Fibroblast of skin of abdomen (primary cell): Measurements from ENCODE around the gene TM4SF18. TPM values are rescaled to one million over a fixed set of nuclear protein-coding genes. Genes with fewer than 3 reads are reported as not detected.
"Not testable (repeated sequence)": the region's sequence is repeated elsewhere in the genome, so short reads cannot be mapped to it uniquely, and the experiment has no call there.

Experiments used
- DNase-seq: peaks from one replicate; pipeline ENCODE4 v3.0.0-alpha.2; 2013
- polyA plus RNA-seq, 2 experiments: library from polyadenylated mRNA; unstranded; fragments of 120-200 nt; gene quantifications; one replicate each; pipeline ENCODE4 v1.2.1, GENCODE V29; 2013; ENCODE audit not compliant: insufficient read length in 2 of 2

The TM4SF18 gene, protein sequence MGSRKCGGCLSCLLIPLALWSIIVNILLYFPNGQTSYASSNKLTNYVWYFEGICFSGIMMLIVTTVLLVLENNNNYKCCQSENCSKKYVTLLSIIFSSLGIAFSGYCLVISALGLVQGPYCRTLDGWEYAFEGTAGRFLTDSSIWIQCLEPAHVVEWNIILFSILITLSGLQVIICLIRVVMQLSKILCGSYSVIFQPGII
- polyA plus RNA-seq (2013, experiment 1 of 2; ENCODE audit: insufficient read length): not detected
- polyA plus RNA-seq (2013, experiment 2 of 2; ENCODE audit: insufficient read length): 0.04 TPM

DNA sequence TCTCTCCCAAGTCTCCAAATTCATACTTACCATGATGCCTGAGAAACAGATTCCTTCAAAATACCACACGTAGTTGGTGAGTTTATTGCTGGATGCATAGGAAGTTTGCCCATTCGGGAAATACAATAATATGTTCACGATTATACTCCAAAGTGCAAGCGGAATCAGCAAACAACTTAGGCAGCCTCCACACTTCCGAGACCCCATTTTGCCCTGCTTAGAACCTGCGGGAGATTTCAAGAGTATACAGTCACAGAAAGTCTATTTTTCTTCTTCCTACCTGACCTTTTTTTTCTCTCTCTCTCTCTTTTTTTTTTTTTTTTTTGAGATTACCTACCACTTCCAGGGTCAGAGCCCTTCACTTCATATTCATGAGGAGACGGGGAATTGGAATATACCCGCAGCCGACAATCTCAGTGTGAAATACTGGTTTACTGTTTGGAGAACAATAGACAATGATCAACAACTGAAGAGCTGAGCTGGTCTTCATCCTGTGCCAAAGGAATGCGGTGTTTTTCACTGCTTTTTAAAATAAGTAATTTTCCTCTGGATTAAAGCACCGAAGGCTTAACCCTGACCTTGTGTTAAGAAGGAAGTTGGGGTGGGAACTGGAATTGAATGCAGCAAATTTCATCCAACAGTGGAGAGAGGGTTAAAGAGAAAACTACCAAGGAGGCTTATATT lies at the start of gene TM4SF18:
TM4SF18 (minus strand) TSS at position 461 of the 684 bp plus-strand sequence; CDS start at position 207, 254 bp downstream.
- DNase-seq: no peak

DNA sequence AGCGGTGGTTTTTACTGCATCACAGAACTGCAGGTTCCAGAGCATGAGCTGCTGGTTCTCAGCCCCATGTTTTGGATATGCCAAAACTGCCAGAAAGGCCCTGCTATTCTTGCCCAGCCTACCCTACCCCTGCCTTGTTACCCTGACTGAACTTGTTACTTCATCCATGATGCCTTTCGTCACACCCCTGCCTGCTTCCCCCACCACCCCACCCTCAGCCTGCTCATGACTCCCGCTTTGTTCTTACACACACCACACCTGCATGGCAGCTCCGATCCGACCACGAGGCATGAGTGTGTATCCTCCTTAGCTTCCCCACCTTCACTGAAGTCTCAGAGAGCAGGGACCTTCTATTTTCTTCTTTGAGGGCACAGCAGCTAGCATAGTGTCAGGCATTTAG lies 49.1 kb upstream of the TM4SF18 start:
- DNase-seq: no peak

DNA sequence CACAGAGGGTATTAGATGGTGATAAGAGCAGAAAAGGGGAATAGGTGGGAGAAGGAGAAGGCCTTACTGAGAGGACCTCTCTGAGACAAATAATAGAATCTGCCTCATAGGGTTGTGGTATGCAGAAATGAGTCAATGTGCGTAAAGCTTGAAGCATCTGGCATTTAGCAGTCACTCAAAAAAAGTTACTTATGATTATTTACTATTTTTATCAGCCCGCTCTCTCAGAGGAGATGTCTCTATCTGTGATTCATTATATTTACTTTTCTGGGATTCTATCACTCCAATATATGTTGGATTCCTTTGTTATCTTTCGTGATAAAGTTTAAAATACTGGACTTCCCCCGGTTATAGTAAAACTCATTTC lies 48.6 kb upstream of the TM4SF18 start:
- peak; percentile 79 for DNase-seq

DNA sequence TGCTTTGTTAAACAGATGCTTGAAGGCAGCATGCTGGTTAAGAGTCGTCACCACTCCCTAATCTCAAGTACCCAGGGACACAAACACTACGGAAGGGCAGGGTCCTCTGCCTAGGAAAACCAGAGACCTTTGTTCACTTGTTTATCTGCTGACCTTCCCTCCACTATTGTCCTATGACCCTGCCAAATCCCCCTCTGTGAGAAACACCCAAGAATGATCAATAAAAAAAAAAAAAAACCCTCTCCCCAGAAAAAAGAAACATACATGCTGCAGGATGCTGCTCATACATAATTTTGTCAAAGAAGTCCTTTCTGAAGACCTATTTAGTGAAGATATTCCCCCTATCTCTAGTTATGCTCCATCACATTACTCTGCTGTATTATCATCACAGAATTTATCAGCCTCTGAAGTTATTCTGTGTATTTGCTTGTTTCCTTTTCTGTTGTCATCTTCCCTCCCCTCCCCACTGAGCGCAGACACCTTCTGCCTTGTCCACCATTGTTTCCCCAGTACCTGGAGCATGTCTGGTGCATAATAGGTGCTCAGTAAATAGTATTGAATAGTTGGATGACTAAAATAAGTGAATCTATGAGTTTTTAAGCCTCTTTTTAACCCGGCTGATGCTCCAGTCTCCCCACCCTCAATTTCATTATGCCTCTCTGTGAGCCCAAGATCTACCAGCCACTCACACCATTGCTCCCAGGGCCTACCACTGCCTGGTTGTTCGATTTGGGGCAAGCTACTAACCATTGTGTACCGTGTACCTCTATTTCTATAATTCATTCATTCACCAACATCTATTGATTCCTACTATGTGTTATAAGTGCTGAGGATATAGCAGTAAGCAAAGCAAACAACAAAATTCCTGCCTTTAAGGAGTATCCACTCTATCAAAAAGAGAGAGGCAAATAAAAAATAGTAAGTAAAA lies 48.0 kb upstream of the TM4SF18 start:
- no peak for DNase-seq

DNA sequence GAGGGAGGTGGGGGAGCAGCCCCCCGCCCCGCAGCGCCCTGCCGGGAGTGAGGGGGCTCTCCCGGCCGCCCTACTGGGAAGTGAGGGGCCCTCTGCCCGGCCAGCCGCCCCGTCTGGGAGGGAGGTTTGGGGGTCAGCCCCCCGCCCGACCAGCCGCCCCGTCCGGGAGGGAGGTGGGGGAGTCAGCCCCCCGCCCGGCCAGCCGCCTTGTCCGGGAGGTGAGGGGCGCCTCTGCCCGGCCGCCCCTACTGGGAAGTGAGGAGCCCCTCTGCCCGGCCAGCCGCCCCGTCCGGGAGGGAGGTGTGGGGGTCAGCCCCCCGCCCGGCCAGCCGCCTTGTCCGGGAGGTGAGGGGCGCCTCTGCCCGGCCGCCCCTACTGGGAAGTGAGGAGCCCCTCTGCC lies 46.8 kb upstream of the TM4SF18 start:
- not testable (repeated sequence) for DNase-seq

DNA sequence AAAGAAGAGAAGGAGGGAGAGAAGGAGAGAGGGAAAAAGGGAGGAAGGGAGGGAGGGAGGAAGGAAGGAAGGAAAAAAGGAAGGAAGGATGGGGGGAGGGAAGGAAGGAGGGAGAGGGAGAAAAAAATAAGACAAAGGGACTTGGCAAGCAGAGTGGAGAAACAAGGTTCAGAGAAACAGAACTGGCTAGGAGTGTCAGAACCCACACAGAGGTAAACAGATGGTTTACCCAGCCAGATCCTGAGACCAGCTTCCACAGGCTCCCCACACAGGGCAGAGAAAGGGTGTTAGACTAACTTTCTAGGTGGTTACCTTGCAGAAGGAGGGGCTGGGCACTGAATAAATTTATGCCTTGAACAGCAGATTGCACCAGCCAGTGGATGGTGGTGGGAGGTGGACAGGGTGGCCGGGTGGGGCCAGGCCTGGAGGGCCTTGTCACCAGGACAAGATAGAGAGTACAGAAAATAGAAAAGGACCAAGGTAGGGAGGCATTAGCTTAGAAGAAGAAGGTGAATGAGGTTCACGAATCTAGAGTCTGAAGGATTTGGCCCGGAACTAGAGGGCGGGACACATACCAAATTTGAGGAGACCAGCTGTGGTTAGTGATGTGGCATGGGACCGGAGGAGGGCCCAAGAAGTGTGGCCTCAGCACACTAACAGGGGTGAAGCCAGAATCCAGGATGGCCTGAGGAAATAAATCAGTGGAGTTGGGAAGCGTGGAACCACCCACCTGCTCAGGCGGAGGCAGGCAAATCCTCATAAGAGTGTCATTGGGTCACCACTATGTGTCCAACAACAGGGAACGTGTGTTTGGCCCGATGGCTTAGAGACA lies 45.3 kb upstream of the TM4SF18 start:
- DNase-seq: no peak

DNA sequence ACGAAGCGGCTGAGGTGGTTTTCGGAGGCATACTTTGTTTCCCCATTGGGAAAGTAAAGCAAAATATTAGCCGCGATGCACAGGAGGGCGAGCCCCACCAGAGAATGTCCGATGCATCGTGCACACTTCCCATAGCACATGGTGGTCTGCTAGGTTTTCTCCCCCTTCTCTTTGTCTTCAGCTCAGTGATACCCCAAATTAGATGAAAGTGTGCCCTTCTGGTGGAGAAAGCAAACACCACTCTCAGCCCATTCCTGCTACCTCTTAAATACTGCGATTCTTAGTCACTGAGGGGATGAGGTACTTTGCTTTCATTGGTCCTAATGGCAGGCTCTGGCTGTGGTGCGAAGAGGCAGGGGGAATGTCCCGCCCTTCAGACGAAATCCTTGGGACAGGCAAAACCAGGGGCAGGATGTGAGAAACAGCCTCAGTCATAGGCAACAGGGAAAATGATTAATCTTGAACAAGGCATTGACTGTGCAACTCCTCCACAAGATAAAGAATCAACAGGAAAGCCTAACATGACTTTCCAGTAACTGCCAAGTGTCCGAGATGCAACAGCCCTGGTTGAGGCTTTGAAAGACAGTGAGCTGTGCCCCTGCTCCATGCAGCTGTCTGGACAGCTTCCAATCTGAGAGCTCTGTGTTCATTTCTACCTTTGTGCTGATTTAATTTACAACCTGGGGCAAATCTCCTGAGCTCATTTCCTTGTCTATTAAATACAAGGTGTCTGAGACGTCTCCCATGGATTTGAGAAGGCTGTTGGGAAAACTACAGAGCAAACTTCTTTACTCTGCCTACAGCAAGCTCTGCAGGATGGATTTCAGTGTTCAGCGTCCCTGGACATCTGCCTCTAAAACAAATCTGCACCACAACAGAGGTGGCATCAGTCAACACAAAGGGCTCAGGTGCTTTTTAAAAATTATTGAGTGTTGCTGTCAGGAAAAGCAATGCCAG lies 44.2 kb upstream of the TM4SF18 start, which contains the start of gene TM4SF1:
TM4SF1 (minus strand) TSS at position 242 of the 957 bp plus-strand sequence; CDS start at position 140, 102 bp downstream.
- peak; percentile 81 for DNase-seq

DNA sequence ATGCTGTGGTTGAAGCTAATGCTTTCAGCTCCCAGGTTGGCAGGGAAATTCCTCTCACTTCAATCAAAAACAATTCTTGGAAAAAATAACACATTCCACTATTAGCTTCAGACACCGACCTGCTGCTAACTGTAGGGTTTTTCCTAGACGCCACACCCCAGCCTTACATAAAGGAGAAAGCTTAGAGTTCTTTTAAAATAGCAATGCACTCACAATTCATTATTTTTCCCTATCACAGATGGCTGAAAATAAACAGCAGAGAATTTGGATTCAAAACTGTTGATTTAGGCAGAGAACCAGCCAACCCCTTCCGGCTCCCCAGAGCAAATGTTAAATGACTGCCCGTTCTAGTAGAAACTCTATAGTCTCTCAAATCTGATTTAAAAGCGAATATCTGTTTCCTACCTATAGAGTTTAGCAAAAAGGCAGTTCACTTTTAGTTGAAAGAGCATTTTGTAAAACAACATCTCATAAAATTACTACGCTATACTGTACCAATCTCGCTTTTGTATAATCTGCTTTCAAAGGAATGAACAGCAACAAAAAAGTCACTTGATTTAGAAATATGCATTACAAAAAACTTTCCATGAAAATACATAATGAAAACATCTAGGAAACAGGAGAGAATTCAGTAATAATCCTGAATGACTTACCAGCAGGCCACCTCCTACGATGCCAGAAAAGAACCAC lies 43.4 kb upstream of the TM4SF18 start:
- peak; percentile 38 for DNase-seq

DNA sequence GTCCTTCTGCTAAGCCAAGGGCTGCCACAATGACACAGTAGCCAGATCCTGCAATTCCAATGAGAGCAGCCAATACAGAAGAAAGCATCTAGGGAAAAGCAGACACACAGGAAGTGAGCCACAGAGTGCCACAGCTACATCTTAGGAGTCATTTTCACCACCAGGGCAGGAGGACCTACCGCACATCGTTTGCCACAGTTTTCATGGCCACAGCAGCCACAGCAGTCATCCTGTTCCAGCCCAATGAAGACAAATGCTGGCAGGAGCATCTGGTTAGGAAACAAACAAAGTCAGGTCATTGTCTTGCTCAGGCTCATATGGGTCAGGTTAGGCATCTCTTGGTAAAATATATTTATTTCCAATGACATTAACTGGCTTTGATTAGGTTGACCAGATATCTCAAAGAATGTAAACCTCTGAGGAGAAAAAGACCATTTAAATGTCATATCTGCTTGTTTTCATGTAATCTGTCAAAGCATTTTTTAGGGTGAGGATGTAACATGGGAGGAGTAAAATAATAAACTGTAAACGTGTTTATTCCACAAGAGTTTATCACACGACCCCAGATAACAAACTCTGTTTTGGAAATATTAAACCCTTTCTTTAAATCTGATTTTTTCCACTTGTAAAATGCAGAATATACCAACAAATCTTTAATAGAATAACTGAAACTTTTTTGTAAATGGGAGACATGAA lies 42.2 kb upstream of the TM4SF18 start:
- DNase-seq: no peak

DNA sequence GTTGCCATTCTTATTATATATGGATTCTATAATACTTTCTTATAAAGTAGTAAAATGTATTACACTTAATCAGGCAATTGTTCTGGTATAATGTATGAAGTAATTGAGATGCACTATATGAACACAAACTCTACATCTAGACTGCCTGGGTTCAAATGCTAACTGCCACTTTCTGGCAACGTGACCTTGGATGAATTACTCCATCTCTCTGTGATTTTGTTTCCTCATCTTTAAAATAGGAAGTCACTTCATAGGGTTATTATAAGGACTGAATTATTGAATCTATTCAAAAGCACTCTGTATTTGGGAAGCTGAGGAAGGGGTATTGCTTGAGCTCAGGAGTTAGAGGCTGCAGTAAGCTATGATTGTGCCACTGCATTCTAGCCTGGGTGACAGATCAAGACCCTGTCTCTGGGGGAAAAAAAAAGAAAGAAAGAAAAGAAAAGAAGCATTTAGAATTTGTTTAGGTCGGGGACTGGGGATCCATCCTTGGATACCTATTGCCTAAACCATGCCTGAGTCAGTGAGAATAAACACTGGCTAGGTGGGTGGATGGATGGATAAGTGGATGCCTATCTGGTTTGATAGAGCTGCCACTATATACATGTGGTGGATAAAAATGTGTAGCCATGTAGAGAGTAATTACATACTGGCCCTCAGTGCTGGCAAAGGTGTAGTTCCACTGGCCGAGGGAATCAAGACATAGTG lies 41.5 kb upstream of the TM4SF18 start:
- no peak for DNase-seq

DNA sequence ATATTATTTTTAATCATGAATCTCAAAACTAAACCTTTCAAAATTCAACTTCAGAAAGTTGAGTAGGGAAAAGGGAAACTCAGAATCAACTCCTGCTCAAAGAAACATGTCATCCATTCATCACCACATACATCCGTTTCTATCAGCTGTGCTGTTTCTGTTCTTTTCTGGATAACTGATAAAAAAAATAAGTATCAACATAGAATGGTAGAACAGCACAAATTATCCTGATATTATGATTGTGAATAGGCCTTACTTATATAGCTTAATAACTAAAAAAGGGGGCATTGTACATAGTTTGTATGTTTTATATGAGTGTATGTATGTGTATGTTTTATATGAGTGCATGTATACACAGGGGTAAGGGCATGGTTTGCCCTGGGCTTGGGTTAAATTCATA lies 41.0 kb upstream of the TM4SF18 start:
- DNase-seq: no peak

DNA sequence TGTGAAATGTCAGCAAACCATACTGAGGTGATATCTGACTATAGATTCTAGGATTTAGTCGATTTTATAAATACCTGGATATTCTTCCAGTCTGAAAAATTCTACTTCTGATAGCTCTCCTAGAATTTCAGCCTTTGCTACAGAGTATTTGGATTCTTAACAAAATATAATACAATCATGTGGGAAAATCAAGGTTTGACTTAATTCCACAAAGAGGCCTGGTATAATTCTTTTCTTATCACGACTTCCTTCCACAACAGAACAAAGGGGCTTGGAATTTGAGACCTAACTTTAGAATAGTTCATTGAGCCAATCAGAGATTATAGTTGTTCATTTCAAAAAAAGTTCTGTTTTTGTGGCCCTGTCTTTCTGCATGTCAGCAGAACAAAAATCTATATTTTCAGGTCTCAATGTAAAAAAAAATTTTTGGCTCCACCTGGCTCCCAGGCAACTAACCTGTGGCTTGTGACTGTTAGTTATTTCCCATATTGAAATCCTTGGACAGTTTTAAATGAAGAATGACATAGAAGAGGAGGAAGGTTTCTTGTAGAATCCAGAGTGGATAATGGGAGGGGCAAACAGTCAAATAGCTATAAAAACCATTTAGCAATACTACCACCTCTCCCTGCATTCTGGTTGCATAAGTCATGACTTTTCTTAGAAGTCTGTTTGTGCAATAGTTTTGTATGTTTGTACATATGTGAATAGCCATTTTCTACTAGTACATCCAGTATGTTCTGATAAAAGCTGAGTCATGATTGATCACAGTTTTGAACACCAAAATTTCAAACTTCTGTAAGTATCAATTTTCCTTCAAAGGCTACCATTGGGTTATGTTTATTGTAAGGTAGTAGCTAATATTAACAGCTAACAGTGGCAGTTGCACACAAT lies 40.0 kb upstream of the TM4SF18 start:
- DNase-seq: peak; percentile 74

DNA sequence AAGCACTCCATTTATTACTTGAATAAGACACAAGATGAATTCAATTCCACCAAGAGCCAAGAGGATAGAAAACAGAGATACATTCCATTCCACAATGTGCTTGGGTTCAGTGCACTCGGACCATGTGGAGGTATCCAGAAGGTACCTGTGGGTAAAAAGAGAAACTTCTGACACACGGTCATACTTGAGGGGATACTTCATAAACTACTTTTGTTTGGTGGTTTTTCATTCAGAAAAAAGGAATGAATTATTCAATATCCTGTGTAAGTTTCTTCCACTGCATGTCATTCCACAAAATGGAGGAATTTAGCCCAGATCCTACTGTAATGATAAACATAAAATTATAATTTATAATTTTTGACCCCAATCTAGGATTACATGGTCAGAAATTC lies 38.3 kb upstream of the TM4SF18 start:
- no peak for DNase-seq

DNA sequence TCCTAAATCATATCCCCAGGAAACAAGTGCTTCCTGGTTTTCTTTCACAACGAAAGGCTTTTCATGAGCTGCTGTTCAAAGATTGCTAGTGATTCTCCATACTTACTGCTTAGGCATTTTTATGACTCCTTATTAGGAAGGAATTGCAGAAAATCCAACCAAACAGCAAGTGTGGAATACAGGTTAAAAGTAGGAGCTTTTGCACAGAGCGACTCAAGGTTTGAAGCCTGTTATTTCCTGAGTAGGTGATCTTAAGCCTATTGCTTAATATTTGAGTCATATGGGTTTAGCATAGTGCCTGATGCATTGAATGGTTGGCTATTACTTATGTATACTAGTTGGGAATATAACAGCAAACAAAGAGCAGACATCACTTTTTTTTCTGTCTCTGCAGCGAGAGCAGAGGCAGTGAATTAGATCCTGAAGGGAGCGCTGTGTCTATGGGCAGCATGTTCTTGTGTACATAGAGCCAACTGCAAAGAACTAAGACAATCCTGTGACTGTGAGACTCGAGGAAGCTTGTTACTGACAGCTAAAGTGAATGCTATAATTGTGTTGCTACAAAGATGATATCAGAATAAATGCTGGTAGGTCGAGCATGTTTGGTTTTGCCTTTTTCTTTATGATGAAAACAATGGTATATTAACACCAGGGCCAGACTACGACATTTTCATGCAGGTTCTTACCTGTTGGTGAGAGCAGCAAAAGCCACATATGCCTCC lies 37.7 kb upstream of the TM4SF18 start:
- peak; percentile 60 for DNase-seq

DNA sequence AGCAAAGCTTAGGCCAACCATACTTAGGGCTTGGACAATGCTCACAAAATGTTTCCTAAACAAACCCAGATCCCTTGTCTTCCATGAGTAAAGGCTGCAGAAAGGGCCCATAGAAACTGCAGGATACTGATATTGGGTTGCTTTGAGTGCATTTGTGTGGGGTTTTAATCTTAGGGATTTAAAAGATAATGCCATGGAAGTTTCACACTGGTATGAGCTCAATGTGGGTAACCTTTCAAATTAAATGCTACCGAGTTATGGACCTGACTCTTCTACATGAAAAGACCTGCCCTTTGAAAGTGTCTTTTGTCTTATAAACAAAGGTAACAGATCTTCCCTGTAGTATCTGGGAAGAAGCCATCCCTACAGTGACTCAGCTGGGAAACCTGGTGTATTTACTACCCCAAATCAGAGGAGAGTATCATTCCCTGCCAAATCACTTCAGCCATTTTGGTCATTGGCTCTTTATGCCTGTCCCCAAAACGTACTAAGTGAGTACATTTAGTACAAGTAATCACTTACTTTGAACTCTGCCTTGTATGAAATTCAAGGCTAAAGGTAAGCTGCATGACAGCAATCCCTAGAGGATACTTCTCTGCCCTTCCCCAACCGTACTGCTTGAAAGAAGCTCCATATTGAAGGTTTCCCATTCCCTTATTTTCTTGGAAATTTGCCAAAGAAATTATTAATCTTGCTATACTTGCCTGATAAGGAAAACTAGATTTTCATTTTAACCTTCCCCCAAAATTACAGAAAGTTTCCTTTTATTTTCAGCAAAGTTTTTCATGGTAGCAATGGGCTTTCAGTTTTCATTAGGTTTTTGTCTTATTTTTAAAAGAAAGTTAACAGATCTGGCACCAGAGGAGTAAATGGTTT lies 36.8 kb upstream of the TM4SF18 start:
- DNase-seq: no peak
